Heart right ventricle (tissue), 16 donors: Measurements from ENCODE around the gene ZNF438. TPM values are rescaled to one million over a fixed set of nuclear protein-coding genes. Genes with fewer than 3 reads are reported as not detected.
A peak's percentile ranks its signal among the peaks of the same experiment; 100 is the strongest.
"Not testable (repeated sequence)": the region's sequence is repeated elsewhere in the genome, so short reads cannot be mapped to it uniquely, and the experiment has no call there.

Experiments used
- ATAC-seq, 8 donors: fragments of 200-7000 bp; cut with Tn5 transposase; one replicate each; pipeline ENCODE4 v1.9.1; 2020; ENCODE audit warnings: mild to moderate bottlenecking in 8 of 8, moderate library complexity in 8 of 8, moderate number of reproducible peaks in 1 of 8
- DNase-seq, 2 donors: peaks; one replicate each; pipeline ENCODE4 v3.0.0-alpha.2; 2020
- H3K27ac ChIP-seq, 10 donors: fragments of 200-600 bp; sonication (generic) in 2 of 10; one replicate each; pipeline versions ENCODE4 v1.5.0 to v1.8.0; 2020 to 2022; ENCODE audit warnings: mild to moderate bottlenecking in 3 of 10
- H3K27me3 ChIP-seq, 7 donors: fragments of 200-600 bp; one replicate each; pipeline ENCODE4 v1.8.0; 2021 to 2022; ENCODE audit warnings: mild to moderate bottlenecking in 2 of 7
- H3K36me3 ChIP-seq, 9 donors: fragments of 200-600 bp; sonication (generic) in 1 of 9; one replicate each; pipeline versions ENCODE4 v1.5.0 to v1.8.0; 2020 to 2022; ENCODE audit warnings: mild to moderate bottlenecking in 2 of 9
- H3K4me1 ChIP-seq, 9 donors: fragments of 200-600 bp; sonication (generic) in 1 of 9; one replicate each; pipeline versions ENCODE4 v1.5.0 to v1.8.0; 2020 to 2022; ENCODE audit warnings: mild to moderate bottlenecking in 4 of 9
- H3K4me3 ChIP-seq, 10 donors: fragments of 200-600 bp; sonication (generic) in 2 of 10; one replicate each; pipeline versions ENCODE4 v1.5.0 to v1.8.0; 2020 to 2022; ENCODE audit warnings: mild to moderate bottlenecking in 7 of 10, moderate library complexity in 2 of 10
- H3K9me3 ChIP-seq, 11 donors: fragments of 200-600 bp in 10 of 11; sonication (generic) in 2 of 11; one replicate each; pipeline versions ENCODE4 v1.5.0 to v1.8.0; 2013 to 2022; ENCODE audit warnings: mild to moderate bottlenecking in 2 of 11, control low read depth in 1 of 11, moderate library complexity in 1 of 11
- CTCF ChIP-seq, 9 donors: fragments of 200-600 bp; sonication (generic) in 2 of 9; IDR thresholded peaks; one replicate each; pipeline versions ENCODE4 v1.5.0 to v1.8.0; 2021 to 2022; ENCODE audit warnings: antibody characterized with exemption in 9 of 9, mild to moderate bottlenecking in 5 of 9, moderate library complexity in 1 of 9
- WGBS, 2 donors: extraction: QIAGEN DNeasy Blood & Tissue Kit; methylation state at CpG; one replicate each; pipeline ENCODE4 v1.1.7; 2013; ENCODE audit warnings: inconsistent platforms in 1 of 2; 5-methylcytosine and 5-hydroxymethylcytosine counted together
- intact Hi-C, 10 donors: fragments of 100-400 bp; cut with DNase I; formaldehyde crosslinking; loops; one replicate each; pipeline versions ENCODE4 v1.11.1 to v1.14.2; 2022
- polyA plus RNA-seq, 2 donors: library from polyadenylated mRNA; stranded (reverse); fragments of 200-250 nt; gene quantifications; one replicate each; pipeline ENCODE4 v1.2.3, GENCODE V29; 2013
- total RNA-seq, 10 donors: library from RNA; stranded (reverse); fragmentation: NEBNext Ultra II Directional in 3 of 10; extraction: Animal tissue kit (Norgen Biotek cat#: 25700) in 3 of 10; gene quantifications; one replicate each; pipeline versions ENCODE4 v1.2.1 to v1.2.4, GENCODE V29; 2021 to 2023
- donor health status: Arrhythmogenic right ventricular cardiomyopathy.
- donor health status: ischemic (EF 13 %, LVEDD 7.1; RV severe dilation, severe dysfunction).
- donor health status: healthy with polysubstance abuse.
- donor health status: DM: no; HTN: yes; CAD: no.
- donor health status: DM: no; HTN: no; CAD: no.
- donor health status: ischemic (EF 25% LVEDD 6.9; RV normal size, moderate dysfunction).
- donor health status: ischemic (EF 25% LVEDD 5.7; RV mildly dilated, moderate dysfunction).
- donor health status: healthy.
- donor health status: DM: yes; HTN: yes; CAD: no.
- donor health status: Ischemic cardiomyopathy.
- donor health status: ischemic (EF 35%, LVEDD 5.7; RV mildly dilated, moderate dysfunction).
- donor health status: nonischemic (EF 11% LVEDD 7.7; RV severe dilation, severe dysfunction).
- donor health status: DM: yes; HTN: yes; CAD: no.
- donor health status: PGD.
- donor health status: ischemic (EF 29% LVEDD 5.4; RV normal size, mild dysfunction).
- donor health status: nonischemic (EF 23%, LVEDD 6.1; RV moderate dilation, normal function).

The ZNF438 gene
- total and polyA plus RNA-seq, 12 donors: 7.8 to 21.1 (median 12.4) TPM

- intact Hi-C loops: loop anchor here in 1 of 10 donors (5.0 kb wide), 1 partner anchor 696 kb away; no protein-coding TSS in a partner anchor
- DNase-seq: no peak
- H3K9me3 ChIP-seq: peaks cover 0 to 17% (median 7%) of the 10 kb centered on the region in 11 donors
- TF ChIP-seq CTCF (IDR thresholded peaks at IDR 0.05): no peak
- no peaks in the 10 kb centered on the region for H3K36me3 ChIP-seq
- H3K27me3 ChIP-seq: no peaks in the 10 kb centered on the region
- 65 to 68% methylated on average over 4 of the region's 4 CpGs for WGBS, 2 donors
- peak overlapping the region in 3 of 10 donors; percentile 0 to 61 (median 36) for H3K27ac ChIP-seq
- no peak overlapping the region for H3K4me3 ChIP-seq
- no peaks in the 10 kb centered on the region for H3K4me1 ChIP-seq
- ATAC-seq: no peak
Observed at GRCh38 chr10:31051703-31052102, 20.0 kb upstream of the ZNF438 start.

- Histone ChIP-seq H3K27ac (no peak overlapping the region), H3K36me3 (no peaks in the 10 kb centered on the region), H3K27me3 (no peaks in the 10 kb centered on the region), H3K4me3 (no peak overlapping the region), H3K4me1 (peaks cover 0 to 14% (median 0%) of the 10 kb centered on the region in 9 donors), H3K9me3 (peaks cover 0 to 4% (median 0%) of the 10 kb centered on the region in 11 donors)
- 44 to 69% methylated on average over 2 of the region's 2 CpGs for WGBS, 2 donors
- TF ChIP-seq CTCF (IDR thresholded peaks at IDR 0.05): no peak
- intact Hi-C loops: no loop called here
- DNase-seq (no peak), ATAC-seq (no peak)
Observed at GRCh38 chr10:31042670-31043069, 11.0 kb upstream of the ZNF438 start.

GRCh38 chr10:31041011-31041410, 9.3 kb upstream of the ZNF438 start:
- Histone ChIP-seq H3K27me3 (no peaks in the 10 kb centered on the region), H3K27ac (peak overlapping the region in 1 of 10 donors; percentile 2), H3K4me1 (peaks cover 0 to 14% (median 0%) of the 10 kb centered on the region in 9 donors), H3K4me3 (no peak overlapping the region), H3K9me3 (peaks cover 0 to 4% (median 0%) of the 10 kb centered on the region in 11 donors), H3K36me3 (no peaks in the 10 kb centered on the region)
- no peak for TF ChIP-seq CTCF (IDR thresholded peaks at IDR 0.05)
- intact Hi-C loops: no loop called here
- 81 to 98% methylated on average over 3 of the region's 3 CpGs for WGBS, 2 donors
- DNase-seq: no peak
- no peak for ATAC-seq

GRCh38 chr10:31039006-31039405, 7.3 kb upstream of the ZNF438 start:
- H3K9me3 ChIP-seq, H3K27me3 ChIP-seq, H3K4me3 ChIP-seq, H3K36me3 ChIP-seq, H3K27ac ChIP-seq, DNase-seq, ATAC-seq: not testable (repeated sequence)
- intact Hi-C loops: loop anchor here in 7 of 10 donors (10.0 kb wide), 5 partner anchors 96 to 766 kb away; no protein-coding TSS in a partner anchor
- peaks cover 0 to 21% (median 7%) of the 10 kb centered on the region in 9 donors for H3K4me1 ChIP-seq
- WGBS, 2 donors: 64 to 70% methylated on average over 2 of the region's 2 CpGs

GRCh38 chr10:31037749-31038148, 6.1 kb upstream of the ZNF438 start:
- ATAC-seq: no peak
- WGBS, 2 donors: 95 to 96% methylated on average over 3 of the region's 3 CpGs
- Histone ChIP-seq H3K36me3 (no peaks in the 10 kb centered on the region), H3K27me3 (no peaks in the 10 kb centered on the region), H3K4me3 (no peak overlapping the region), H3K27ac (no peak overlapping the region), H3K9me3 (no peaks in the 10 kb centered on the region), H3K4me1 (peaks cover 0 to 33% (median 19%) of the 10 kb centered on the region in 9 donors)
- no peak for TF ChIP-seq CTCF (IDR thresholded peaks at IDR 0.05)
- intact Hi-C loops: loop anchor here in 7 of 10 donors (10.0 kb wide), 5 partner anchors 97 to 767 kb away; no protein-coding TSS in a partner anchor
- no peak for DNase-seq
